B cell (primary cell): ENCODE data around the gene SFMBT2. TPM values are rescaled to one million over a fixed set of nuclear protein-coding genes. Genes with fewer than 3 reads are reported as not detected.

Experiments
- ATAC-seq: fragments of 200-7000 bp; cut with Tn5 transposase; one replicate; pipeline ENCODE4 v1.10.0; 2021; ENCODE audit warnings: low read depth, mild to moderate bottlenecking, moderate number of reproducible peaks, moderate library complexity
- CTCF ChIA-PET: fragments of 350-600 bp; sonication (Branson Sonifier 250); formaldehyde crosslinking; loops from one replicate; lab custom pipeline; 2021; ENCODE audit warnings: antibody characterized with exemption, inconsistent platforms; lab: Charles Lee
- POLR2A ChIA-PET: fragments of 350-600 bp; sonication (Branson Sonifier 250); formaldehyde crosslinking; loops from one replicate; lab custom pipeline; 2021; ENCODE audit warnings: antibody characterized with exemption; lab: Charles Lee
- DNase-seq: peaks from one replicate; pipeline ENCODE4 v3.0.0; 2013
- H2AFZ ChIP-seq: 2 replicates; pipeline ENCODE4 v1.6.1; 2012; ENCODE audit warnings: mild to moderate bottlenecking, low read depth, low read length; ENCODE audit not compliant: insufficient read depth, poor library complexity, severe bottlenecking
- H3K27ac ChIP-seq, 2 donors: 1 replicate in 1 of 2; 2 replicates in 1 of 2; pipeline ENCODE4 v1.5.1; 2012 to 2013; ENCODE audit warnings: low read length in 2 of 2, mild to moderate bottlenecking in 2 of 2, moderate library complexity in 1 of 2
- H3K27me3 ChIP-seq, 4 experiments: fragments of 200-600 bp in 1 of 4; sonication (generic) in 1 of 4; replicated peaks in 1 of 4; 1 replicate in 2 of 4; 2 replicates in 2 of 4; pipeline versions ENCODE4 v1.6.1 to v1.7.0; 2013 to 2016; ENCODE audit warnings: low read length in 3 of 4, mild to moderate bottlenecking in 2 of 4, mixed read lengths in 1 of 4, moderate library complexity in 1 of 4; ENCODE audit not compliant: insufficient read depth in 4 of 4, control insufficient read depth in 3 of 4; ENCODE audit errors: control extremely low read depth in 1 of 4
- H3K36me3 ChIP-seq, 2 experiments: replicated peaks in 1 of 2; 1 replicate in 1 of 2; 2 replicates in 1 of 2; pipeline versions ENCODE4 v1.6.1 to v1.7.1; 2013; ENCODE audit warnings: low read length in 1 of 2; ENCODE audit not compliant: insufficient read depth in 2 of 2, control insufficient read depth in 1 of 2; ENCODE audit errors: control extremely low read depth in 1 of 2, extremely low read depth in 1 of 2
- H3K4me1 ChIP-seq, 2 donors: fragments of 200-600 bp in 1 of 2; sonication (generic) in 1 of 2; 1 replicate in 1 of 2; 2 replicates in 1 of 2; pipeline versions ENCODE4 v1.5.1 to v1.6.1; 2013 to 2017; ENCODE audit warnings: low read length in 2 of 2; ENCODE audit not compliant: control insufficient read depth in 2 of 2, insufficient read depth in 2 of 2
- H3K4me2 ChIP-seq: replicated peaks from 2 replicates; pipeline ENCODE3; 2012; ENCODE audit warnings: mild to moderate bottlenecking, low read depth, low read length; ENCODE audit not compliant: poor library complexity, severe bottlenecking
- H3K4me3 ChIP-seq, 5 experiments: fragments of 200-600 bp in 1 of 5; sonication (generic) in 1 of 5; 1 replicate in 3 of 5; 2 replicates in 2 of 5; pipeline versions ENCODE4 v1.5.1 to v1.7.0; 2011 to 2016; ENCODE audit warnings: low read length in 4 of 5, mild to moderate bottlenecking in 4 of 5, low read depth in 2 of 5, control low read depth in 1 of 5, moderate library complexity in 1 of 5; ENCODE audit not compliant: insufficient read depth in 1 of 5; ENCODE audit errors: control extremely low read depth in 1 of 5, extremely low read depth in 1 of 5
- H3K79me2 ChIP-seq: fragments of 200-600 bp; sonication (generic); one replicate; pipeline ENCODE4 v1.6.0; 2016; ENCODE audit warnings: low read length; ENCODE audit not compliant: control insufficient read depth, insufficient read depth
- H3K9ac ChIP-seq: fragments of 200-600 bp; sonication (generic); 2 replicates; pipeline ENCODE4 v1.6.1; 2017; ENCODE audit warnings: mild to moderate bottlenecking, low read length, moderate library complexity
- H3K9me3 ChIP-seq, 3 donors: one replicate each; pipeline versions ENCODE4 v1.6.1 to v1.7.1; 2013; ENCODE audit warnings: low read length in 2 of 3; ENCODE audit not compliant: control insufficient read depth in 2 of 3, insufficient read depth in 1 of 3; ENCODE audit errors: control extremely low read depth in 1 of 3
- H4K20me1 ChIP-seq: 2 replicates; pipeline ENCODE4 v1.6.0; 2012; ENCODE audit warnings: mild to moderate bottlenecking, low read length; ENCODE audit not compliant: insufficient read depth, control insufficient read depth, poor library complexity, severe bottlenecking
- H3K27ac Mint-ChIP-seq: one replicate; pipeline ENCODE4 v1.8.0; 2021; ENCODE audit warnings: mixed read lengths
- H3K27me3 Mint-ChIP-seq: one replicate; pipeline ENCODE4 v1.8.0; 2021; ENCODE audit warnings: mixed read lengths
- H3K4me1 Mint-ChIP-seq: one replicate; pipeline ENCODE4 v1.8.0; 2021; ENCODE audit warnings: mixed read lengths
- H3K4me3 Mint-ChIP-seq: one replicate; pipeline ENCODE4 v1.8.0; 2021; ENCODE audit warnings: mixed read lengths
- H3K9me3 Mint-ChIP-seq: one replicate; pipeline ENCODE4 v1.8.0; 2022; ENCODE audit warnings: mixed read lengths; ENCODE audit not compliant: insufficient read depth
- EZH2 ChIP-seq: IDR thresholded peaks from 2 replicates; pipeline ENCODE4 v1.6.1; 2012; ENCODE audit warnings: borderline replicate concordance, low read depth, mild to moderate bottlenecking, moderate library complexity, low read length; ENCODE audit not compliant: insufficient read depth, poor library complexity, severe bottlenecking
- WGBS: methylation state at CpG from one replicate; pipeline ENCODE4 v1.1.5; 2013; ENCODE audit warnings: missing lambda C conversion rate; ENCODE audit not compliant: insufficient coverage; 5-methylcytosine and 5-hydroxymethylcytosine counted together
- intact Hi-C: fragments of 100-400 bp; cut with micrococcal nuclease; formaldehyde crosslinking; loops from one replicate; pipeline ENCODE4 v1.10.0; 2022
- polyA plus RNA-seq: library from polyadenylated mRNA; depleted of rRNA; stranded (reverse); fragments of >200 nt; gene quantifications from 2 replicates; pipeline ENCODE4 v1.2.3, GENCODE V29; 2012
- total RNA-seq, 2 donors: library from RNA; stranded (reverse); fragments of 120-200 nt in 1 of 2; gene quantifications; 1 replicate in 1 of 2; 2 replicates in 1 of 2; pipeline versions ENCODE4 v1.2.3 to v1.2.4, GENCODE V29; 2013 to 2022
- TF ChIP-seq, protein P1 (sequence below): fragments of 200-600 bp; IDR thresholded peaks from one replicate; pipeline ENCODE4 v1.8.0; 2022; ENCODE audit warnings: antibody characterized with exemption, mild to moderate bottlenecking

SFMBT2 gene
- total and polyA plus RNA-seq, 2 donors (not counting 1 experiment from before 2014, with no cell fraction given): 2.3 to 24.0 TPM

DNA sequence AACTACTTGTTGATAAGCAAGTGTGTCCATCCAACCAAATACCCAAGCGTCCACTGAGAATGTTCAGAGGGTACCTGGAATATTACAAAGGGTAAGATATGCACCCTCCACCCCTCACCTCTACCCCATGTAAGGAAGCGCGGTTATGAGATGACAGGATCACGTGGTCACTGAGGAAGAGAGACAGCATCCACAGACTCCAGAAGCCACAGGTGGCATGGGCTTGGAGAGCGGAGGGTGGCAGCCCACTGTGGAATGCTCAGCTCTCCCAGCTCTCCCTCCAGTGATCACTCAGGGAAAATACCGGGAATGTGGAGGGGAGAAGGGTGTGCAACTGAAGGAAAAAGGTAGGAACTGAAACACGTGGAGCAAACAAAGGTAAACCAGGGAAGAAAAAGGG lies 25.7 kb downstream of the SFMBT2 start:
- H3K27me3 Mint-ChIP-seq: no peaks in the 10 kb centered on the region
- Histone ChIP-seq H3K4me2 (no peak overlapping the region), H2AFZ (no peak overlapping the region), H3K9me3 (no peaks in the 10 kb centered on the region), H3K27ac (no peak overlapping the region), H4K20me1 (peaks cover 4% of the 10 kb centered on the region), H3K79me2 (peaks cover 60% of the 10 kb centered on the region), H3K36me3 (peaks cover 0 to 10% of the 10 kb centered on the region in 2 experiments), H3K27me3 (no peaks in the 10 kb centered on the region), H3K4me3 (no peak overlapping the region), H3K4me1 (peaks cover 13 to 17% of the 10 kb centered on the region in 2 donors), H3K9ac (no peak overlapping the region)
- DNase-seq: no peak
- ChIA-PET POLR2A (no interaction called here), CTCF (no interaction called here)
- no peak overlapping the region for H3K4me3 Mint-ChIP-seq
- peaks cover 23% of the 10 kb centered on the region for H3K4me1 Mint-ChIP-seq
- TF ChIP-seq, protein P1, sequence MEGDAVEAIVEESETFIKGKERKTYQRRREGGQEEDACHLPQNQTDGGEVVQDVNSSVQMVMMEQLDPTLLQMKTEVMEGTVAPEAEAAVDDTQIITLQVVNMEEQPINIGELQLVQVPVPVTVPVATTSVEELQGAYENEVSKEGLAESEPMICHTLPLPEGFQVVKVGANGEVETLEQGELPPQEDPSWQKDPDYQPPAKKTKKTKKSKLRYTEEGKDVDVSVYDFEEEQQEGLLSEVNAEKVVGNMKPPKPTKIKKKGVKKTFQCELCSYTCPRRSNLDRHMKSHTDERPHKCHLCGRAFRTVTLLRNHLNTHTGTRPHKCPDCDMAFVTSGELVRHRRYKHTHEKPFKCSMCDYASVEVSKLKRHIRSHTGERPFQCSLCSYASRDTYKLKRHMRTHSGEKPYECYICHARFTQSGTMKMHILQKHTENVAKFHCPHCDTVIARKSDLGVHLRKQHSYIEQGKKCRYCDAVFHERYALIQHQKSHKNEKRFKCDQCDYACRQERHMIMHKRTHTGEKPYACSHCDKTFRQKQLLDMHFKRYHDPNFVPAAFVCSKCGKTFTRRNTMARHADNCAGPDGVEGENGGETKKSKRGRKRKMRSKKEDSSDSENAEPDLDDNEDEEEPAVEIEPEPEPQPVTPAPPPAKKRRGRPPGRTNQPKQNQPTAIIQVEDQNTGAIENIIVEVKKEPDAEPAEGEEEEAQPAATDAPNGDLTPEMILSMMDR: no peak
- no peak for TF ChIP-seq EZH2
- 100% methylated on average over 3 of the region's 7 CpGs for WGBS
- no peak for ATAC-seq
- H3K9me3 Mint-ChIP-seq: no peaks in the 10 kb centered on the region
- intact Hi-C loops: no loop called here
- H3K27ac Mint-ChIP-seq: no peak overlapping the region

- intact Hi-C loops: no loop called here
- Histone ChIP-seq H4K20me1 (peaks cover 4% of the 10 kb centered on the region), H3K9me3 (no peaks in the 10 kb centered on the region), H3K79me2 (peaks cover 46% of the 10 kb centered on the region), H3K9ac (no peak overlapping the region), H3K36me3 (peaks cover 0 to 15% of the 10 kb centered on the region in 2 experiments), H3K4me3 (no peak overlapping the region), H3K4me1 (peaks cover under 1 to 2% of the 10 kb centered on the region in 2 donors), H3K27ac (no peak overlapping the region), H3K27me3 (no peaks in the 10 kb centered on the region), H3K4me2 (no peak overlapping the region), H2AFZ (no peak overlapping the region)
- 88% methylated on average over 4 of the region's 7 CpGs for WGBS
- ATAC-seq: no peak
- ChIA-PET CTCF (no interaction called here), POLR2A (interaction anchor here (0.6 kb wide), 1 partner anchor 79 kb away, joined by 9 read pairs; no protein-coding TSS in a partner anchor)
- DNase-seq: no peak
- TF ChIP-seq EZH2: no peak
- TF ChIP-seq, protein P1: no peak
- Mint-ChIP-seq H3K4me3 (no peak overlapping the region), H3K27ac (no peak overlapping the region), H3K27me3 (no peaks in the 10 kb centered on the region), H3K4me1 (peaks cover 13% of the 10 kb centered on the region), H3K9me3 (no peaks in the 10 kb centered on the region)
Measured at GRCh38 chr10:7383442-7383841, 27.4 kb downstream of the SFMBT2 start.
